ENCODE results near the gene SIGLEC5. TPM values are rescaled to one million over a fixed set of nuclear protein-coding genes. Genes with fewer than 3 reads are reported as not detected.

SIGLEC5 gene
- total RNA-seq, 1 experiment from 2014 or later = not detected

DNA sequence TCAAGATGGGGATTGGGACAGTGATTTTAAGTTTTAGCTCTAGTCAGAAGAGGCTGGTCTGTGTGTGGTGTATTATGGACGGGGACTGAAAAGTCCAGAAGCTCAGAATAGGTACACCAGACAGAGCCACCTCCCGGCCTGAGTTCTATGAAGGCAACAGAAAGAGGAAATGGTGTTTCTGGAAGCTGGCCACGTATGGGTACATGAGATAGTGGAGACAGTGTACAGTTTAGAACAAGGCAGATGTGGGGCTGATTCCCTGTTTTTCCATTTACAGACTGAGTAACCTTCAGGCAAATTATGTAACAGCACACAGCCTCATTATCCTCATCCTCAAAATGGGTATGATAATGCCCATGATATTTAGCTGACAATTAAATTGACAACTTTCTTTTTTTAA lies 57.8 kb downstream of the SIGLEC5 start:
- DNase-seq = no peak

GRCh38 chr19:51571599-51571998 lies 58.6 kb downstream of the SIGLEC5 start:
- DNase-seq = no peak
- CTCF ChIA-PET = interaction anchor here (0.7 to 1.1 kb wide), 3 partner anchors 8 to 96 kb away, joined by 3 to 7 read pairs (median 4); no protein-coding TSS in a partner anchor
- TF ChIP-seq, protein P1, sequence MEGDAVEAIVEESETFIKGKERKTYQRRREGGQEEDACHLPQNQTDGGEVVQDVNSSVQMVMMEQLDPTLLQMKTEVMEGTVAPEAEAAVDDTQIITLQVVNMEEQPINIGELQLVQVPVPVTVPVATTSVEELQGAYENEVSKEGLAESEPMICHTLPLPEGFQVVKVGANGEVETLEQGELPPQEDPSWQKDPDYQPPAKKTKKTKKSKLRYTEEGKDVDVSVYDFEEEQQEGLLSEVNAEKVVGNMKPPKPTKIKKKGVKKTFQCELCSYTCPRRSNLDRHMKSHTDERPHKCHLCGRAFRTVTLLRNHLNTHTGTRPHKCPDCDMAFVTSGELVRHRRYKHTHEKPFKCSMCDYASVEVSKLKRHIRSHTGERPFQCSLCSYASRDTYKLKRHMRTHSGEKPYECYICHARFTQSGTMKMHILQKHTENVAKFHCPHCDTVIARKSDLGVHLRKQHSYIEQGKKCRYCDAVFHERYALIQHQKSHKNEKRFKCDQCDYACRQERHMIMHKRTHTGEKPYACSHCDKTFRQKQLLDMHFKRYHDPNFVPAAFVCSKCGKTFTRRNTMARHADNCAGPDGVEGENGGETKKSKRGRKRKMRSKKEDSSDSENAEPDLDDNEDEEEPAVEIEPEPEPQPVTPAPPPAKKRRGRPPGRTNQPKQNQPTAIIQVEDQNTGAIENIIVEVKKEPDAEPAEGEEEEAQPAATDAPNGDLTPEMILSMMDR (IDR thresholded peaks at IDR 0.05; ENCODE audit: unreplicated experiment) = no peak
- H3K9me3 Mint-ChIP-seq (ENCODE audit: low read depth, unreplicated experiment) = no peaks in the 10 kb centered on the region
- H3K4me3 Mint-ChIP-seq (ENCODE audit: low read depth, unreplicated experiment) = peak overlapping the region; percentile 90
- peaks cover 11% of the 10 kb centered on the region for H3K4me1 Mint-ChIP-seq (ENCODE audit: low read depth, unreplicated experiment)
- intact Hi-C loops (cut with micrococcal nuclease; ENCODE audit: unreplicated experiment) = loop anchor here (2.0 to 10.0 kb wide), 2 partner anchors 25 to 97 kb away; partner anchors contain the start of gene CEACAM18
- peaks cover 6% of the 10 kb centered on the region for H3K27me3 Mint-ChIP-seq (ENCODE audit: unreplicated experiment)
- no TSS peak for BruUV-seq (replicated peaks)
- H3K27ac Mint-ChIP-seq (ENCODE audit: unreplicated experiment) = peak overlapping the region; percentile 89
- peaks cover 10% of the 10 kb centered on the region for H3K36me3 Mint-ChIP-seq (ENCODE audit: insufficient read depth, unreplicated experiment)

More for the DNA sequence above, 57.8 kb downstream of the SIGLEC5 start:
- H3K27me3 Mint-ChIP-seq (ENCODE audit: unreplicated experiment) = no peaks in the 10 kb centered on the region
- H3K9me3 Mint-ChIP-seq (ENCODE audit: low read depth, unreplicated experiment) = no peaks in the 10 kb centered on the region
- CTCF ChIA-PET = no interaction called here
- H3K27ac Mint-ChIP-seq (ENCODE audit: unreplicated experiment) = no peak overlapping the region
- TF ChIP-seq, protein P1 (IDR thresholded peaks at IDR 0.05; ENCODE audit: unreplicated experiment) = no peak
- peaks cover 13% of the 10 kb centered on the region for H3K36me3 Mint-ChIP-seq (ENCODE audit: insufficient read depth, unreplicated experiment)
- no TSS peak for BruUV-seq (replicated peaks)
- H3K4me3 Mint-ChIP-seq (ENCODE audit: low read depth, unreplicated experiment) = peak overlapping the region; percentile 90
- peaks cover 11% of the 10 kb centered on the region for H3K4me1 Mint-ChIP-seq (ENCODE audit: low read depth, unreplicated experiment)
- intact Hi-C loops (cut with micrococcal nuclease; ENCODE audit: unreplicated experiment) = loop anchor here (10.0 kb wide), 1 partner anchor 98 kb away; the partner anchor contains the start of gene CEACAM18

DNA sequence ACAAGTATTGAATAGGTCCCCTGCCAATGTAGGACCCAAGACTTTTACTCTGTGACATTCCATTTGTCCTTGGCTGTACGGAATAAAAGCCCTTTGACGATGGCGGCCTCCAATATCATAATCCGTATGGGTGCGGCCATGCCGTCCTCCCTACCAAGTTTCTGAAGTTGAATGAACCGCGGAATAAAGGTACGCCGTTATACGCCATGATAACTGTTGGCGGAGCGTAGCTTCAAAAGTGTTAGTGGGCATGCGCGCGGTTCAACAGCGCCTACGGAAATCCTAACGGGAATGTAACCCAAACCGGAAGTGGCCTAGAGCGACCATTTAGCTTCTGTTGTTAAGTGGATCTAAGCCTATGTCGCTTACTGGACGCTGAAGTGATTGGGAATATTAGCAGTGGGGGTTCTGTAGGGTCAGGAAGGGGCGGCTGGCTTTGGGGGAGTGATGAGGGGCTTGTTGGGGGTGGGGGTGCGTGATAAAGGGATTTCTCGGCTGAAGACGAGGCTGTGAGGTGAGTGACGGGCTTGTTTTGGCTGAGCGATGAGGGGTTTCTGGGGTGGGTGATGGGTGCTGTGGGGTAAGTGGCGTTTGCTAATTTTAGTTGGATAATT lies 59.1 kb downstream of the SIGLEC5 start, which contains the start of gene ZNF175:
TSS of gene ZNF175 (plus strand) at position 322 of the 614 bp plus-strand sequence. CDS start 2,047 bp downstream, outside the sequence.
- Mint-ChIP-seq H3K27me3 (ENCODE audit: unreplicated experiment) (peaks cover 11% of the 10 kb centered on the region), H3K4me1 (ENCODE audit: low read depth, unreplicated experiment) (peaks cover 11% of the 10 kb centered on the region), H3K27ac (ENCODE audit: unreplicated experiment) (peak within 1 kb of the TSS; percentile 89), H3K36me3 (ENCODE audit: insufficient read depth, unreplicated experiment) (peaks cover 10% of the 10 kb centered on the region), H3K4me3 (ENCODE audit: low read depth, unreplicated experiment) (peak within 1 kb of the TSS; percentile 90), H3K9me3 (ENCODE audit: low read depth, unreplicated experiment) (no peaks in the 10 kb centered on the region)
- BruUV-seq (replicated peaks) = no TSS peak
- TF ChIP-seq, protein P1 (IDR thresholded peaks at IDR 0.05; ENCODE audit: unreplicated experiment) = no peak
- intact Hi-C loops (cut with micrococcal nuclease; ENCODE audit: unreplicated experiment) = loop anchor here (2.0 to 10.0 kb wide), 2 partner anchors 24 to 96 kb away; partner anchors contain the start of gene CEACAM18
- CTCF ChIA-PET = interaction anchor here (0.6 to 1.1 kb wide), 6 partner anchors 9 to 149 kb away, joined by 3 to 7 read pairs (median 4); no protein-coding TSS in a partner anchor
- peak; percentile 93 for DNase-seq

- peaks cover 11% of the 10 kb centered on the region for H3K4me1 Mint-ChIP-seq (ENCODE audit: low read depth, unreplicated experiment)
- CTCF ChIA-PET = interaction anchor here (0.9 kb wide), 1 partner anchor 14 kb away, joined by 3 read pairs; no protein-coding TSS in a partner anchor
- peaks cover 38% of the 10 kb centered on the region for H3K27me3 Mint-ChIP-seq (ENCODE audit: unreplicated experiment)
- BruUV-seq (replicated peaks) = no TSS peak
- no peak overlapping the region for H3K4me3 Mint-ChIP-seq (ENCODE audit: low read depth, unreplicated experiment)
- intact Hi-C loops (cut with micrococcal nuclease; ENCODE audit: unreplicated experiment) = no loop called here
- no peaks in the 10 kb centered on the region for H3K9me3 Mint-ChIP-seq (ENCODE audit: low read depth, unreplicated experiment)
- TF ChIP-seq, protein P1 (IDR thresholded peaks at IDR 0.05; ENCODE audit: unreplicated experiment) = no peak
- H3K36me3 Mint-ChIP-seq (ENCODE audit: insufficient read depth, unreplicated experiment) = peaks cover 10% of the 10 kb centered on the region
- no peak for DNase-seq
- H3K27ac Mint-ChIP-seq (ENCODE audit: unreplicated experiment) = no peak overlapping the region
These were observed 61.7 kb downstream of the SIGLEC5 start for GRCh38 chr19:51568456-51568855.

Data from Calu3 (cell line).